Duodenal mucosa (tissue), 2 donors: ENCODE results near the gene ARHGAP18.

Experiments
- H3K27ac ChIP-seq: one replicate; pipeline ENCODE4 v1.7.0; 2013; ENCODE audit warnings: low read depth, low read length
- H3K27me3 ChIP-seq, 2 donors: one replicate each; pipeline ENCODE4 v1.7.0; 2013; ENCODE audit warnings: low read length in 2 of 2, control low read depth in 1 of 2; ENCODE audit not compliant: insufficient read depth in 2 of 2, control insufficient read depth in 1 of 2
- H3K36me3 ChIP-seq, 2 donors: one replicate each; pipeline ENCODE4 v1.7.0; 2013; ENCODE audit warnings: low read length in 2 of 2, control low read depth in 1 of 2; ENCODE audit not compliant: insufficient read depth in 2 of 2, control insufficient read depth in 1 of 2
- H3K4me1 ChIP-seq, 2 donors: one replicate each; pipeline ENCODE4 v1.7.0; 2013; ENCODE audit warnings: low read length in 2 of 2, control low read depth in 1 of 2; ENCODE audit not compliant: insufficient read depth in 2 of 2, control insufficient read depth in 1 of 2
- H3K4me3 ChIP-seq, 2 donors: one replicate each; pipeline ENCODE4 v1.7.0; 2013; ENCODE audit warnings: low read length in 2 of 2, low read depth in 1 of 2
- H3K9ac ChIP-seq, 2 donors: one replicate each; pipeline ENCODE4 v1.7.0; 2013; ENCODE audit warnings: low read length in 2 of 2, low read depth in 1 of 2
- H3K9me3 ChIP-seq, 2 donors: one replicate each; pipeline ENCODE4 v1.7.0; 2013; ENCODE audit warnings: low read length in 2 of 2, control low read depth in 1 of 2; ENCODE audit not compliant: control insufficient read depth in 1 of 2

Gene ARHGAP18

DNA sequence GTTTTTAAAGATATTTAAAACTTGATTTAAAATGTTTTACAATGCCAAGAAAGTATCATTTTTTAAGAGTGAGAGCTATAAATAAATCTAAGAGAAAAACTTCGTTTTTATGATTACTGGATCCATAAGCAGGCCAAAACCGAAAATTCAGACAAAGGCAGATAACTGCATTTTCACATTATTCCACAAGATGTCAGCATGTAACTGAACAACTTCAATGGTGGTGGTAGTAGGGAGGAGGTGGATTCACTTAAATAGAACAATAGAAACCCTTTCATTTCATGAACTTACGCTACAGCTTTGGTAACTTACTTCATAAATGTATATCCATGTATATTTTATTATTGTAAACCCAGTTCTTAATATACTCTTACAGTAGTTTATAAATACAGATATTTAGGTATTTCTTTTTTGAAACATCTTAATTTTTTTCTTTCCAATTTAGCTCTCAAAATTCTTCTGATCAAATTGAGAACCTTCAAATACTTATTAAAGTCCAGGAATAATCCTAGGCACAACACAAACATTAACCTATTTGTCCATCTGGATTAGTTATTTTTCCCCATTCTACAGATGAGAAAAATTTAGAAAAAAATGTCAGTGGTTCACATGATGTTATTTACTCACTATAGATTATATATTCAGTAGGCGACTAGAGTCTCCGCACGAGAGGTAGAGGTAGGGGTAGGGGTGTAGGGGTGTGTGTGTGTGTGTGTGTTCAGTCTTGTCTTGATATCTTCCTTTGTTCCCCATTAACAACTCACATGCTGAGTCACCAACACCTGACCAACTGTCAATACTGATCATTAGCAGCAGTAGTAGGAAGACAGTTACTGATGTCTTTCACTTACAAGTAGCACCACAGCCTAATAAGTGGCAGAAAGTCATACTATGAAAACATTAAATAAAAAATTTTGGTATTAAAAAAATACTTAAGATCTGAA, 111.5 kb downstream of the ARHGAP18 start:
- Histone ChIP-seq H3K9me3 (no peaks in the 10 kb centered on the region), H3K4me3 (no peak overlapping the region), H3K4me1 (no peaks in the 10 kb centered on the region), H3K9ac (no peak overlapping the region), H3K27me3 (no peaks in the 10 kb centered on the region), H3K27ac (no peak overlapping the region), H3K36me3 (peaks cover 5 to 11% of the 10 kb centered on the region in 2 donors)

DNA sequence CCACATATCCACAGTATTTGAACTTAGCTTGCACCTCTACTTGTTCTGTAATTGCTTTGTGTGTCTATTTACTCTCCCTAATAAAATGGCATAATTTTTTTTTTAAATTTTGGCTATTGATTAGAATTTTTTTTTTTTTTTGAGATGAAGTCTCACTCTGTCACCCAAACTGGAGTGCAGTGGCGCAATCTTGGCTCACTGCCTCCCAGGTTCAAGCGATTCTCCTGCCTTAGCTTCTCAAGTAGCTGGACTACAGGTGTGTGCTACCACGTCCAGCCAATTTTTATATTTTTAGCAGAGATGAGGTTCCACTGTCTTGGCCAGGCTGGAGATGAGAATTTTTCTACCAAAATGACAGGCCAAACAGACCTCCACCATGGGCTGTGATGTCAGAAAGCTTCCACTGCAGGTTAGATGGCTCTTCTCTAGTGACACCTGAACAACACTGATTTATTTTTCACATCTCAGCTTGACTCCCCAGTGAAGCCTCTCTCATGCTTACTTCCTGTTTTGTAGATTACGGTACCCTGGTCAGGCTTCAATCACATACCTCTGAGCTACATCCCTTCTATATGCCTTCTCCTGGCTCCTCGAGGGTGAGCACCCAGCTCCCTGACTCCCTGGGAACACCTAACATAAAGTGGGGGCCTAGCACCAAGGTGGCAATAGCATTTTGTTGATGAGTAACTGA, 112.8 kb downstream of the ARHGAP18 start:
- Histone ChIP-seq H3K27ac (no peak overlapping the region), H3K9ac (no peak overlapping the region), H3K9me3 (no peaks in the 10 kb centered on the region), H3K4me1 (no peaks in the 10 kb centered on the region), H3K4me3 (no peak overlapping the region), H3K27me3 (no peaks in the 10 kb centered on the region), H3K36me3 (peaks cover 12 to 16% of the 10 kb centered on the region in 2 donors)

DNA sequence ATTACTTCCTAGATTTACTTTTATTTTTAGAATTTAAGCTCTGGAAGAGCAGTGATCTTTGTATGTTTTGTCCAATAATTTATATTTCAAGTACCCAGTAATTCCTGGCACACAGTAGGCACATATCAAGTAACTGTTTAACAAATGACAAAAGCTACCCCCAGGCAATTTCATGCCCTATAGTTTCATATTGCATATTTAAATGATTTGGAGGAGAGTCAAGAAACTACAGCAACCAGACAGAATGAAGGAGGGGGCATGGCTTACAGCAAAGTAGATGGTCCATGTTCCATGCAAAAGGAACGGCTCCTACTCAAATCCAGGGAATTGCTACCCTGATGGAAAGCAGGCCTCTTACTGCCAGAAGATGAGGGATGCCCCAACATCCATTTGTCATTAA, 113.5 kb downstream of the ARHGAP18 start:
- H3K4me3 ChIP-seq: no peak overlapping the region
- H3K9ac ChIP-seq: no peak overlapping the region
- no peaks in the 10 kb centered on the region for H3K27me3 ChIP-seq
- H3K4me1 ChIP-seq: no peaks in the 10 kb centered on the region
- no peak overlapping the region for H3K27ac ChIP-seq
- H3K9me3 ChIP-seq: no peaks in the 10 kb centered on the region
- peaks cover 15 to 17% of the 10 kb centered on the region in 2 donors for H3K36me3 ChIP-seq

DNA sequence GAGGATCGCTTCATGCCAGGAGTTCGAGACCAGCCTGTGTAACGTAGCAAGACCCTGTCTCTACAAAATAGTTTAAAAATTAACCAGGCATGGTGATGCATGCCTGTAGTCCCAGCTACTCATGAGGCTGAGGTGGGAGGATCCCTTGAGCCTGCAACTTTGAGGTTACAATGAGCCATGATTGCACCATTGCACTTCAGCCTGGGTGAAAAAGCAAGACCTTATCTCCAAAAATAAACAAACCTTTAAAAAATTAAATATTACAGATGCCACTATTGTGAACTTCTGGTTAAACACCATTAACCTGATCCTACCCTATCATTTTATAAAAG, 116.8 kb downstream of the ARHGAP18 start:
- Histone ChIP-seq H3K4me1 (no peaks in the 10 kb centered on the region), H3K36me3 (peaks cover 19% of the 10 kb centered on the region in 2 donors), H3K9me3 (no peaks in the 10 kb centered on the region), H3K9ac (no peak overlapping the region), H3K27me3 (no peaks in the 10 kb centered on the region), H3K4me3 (no peak overlapping the region), H3K27ac (no peak overlapping the region)

DNA sequence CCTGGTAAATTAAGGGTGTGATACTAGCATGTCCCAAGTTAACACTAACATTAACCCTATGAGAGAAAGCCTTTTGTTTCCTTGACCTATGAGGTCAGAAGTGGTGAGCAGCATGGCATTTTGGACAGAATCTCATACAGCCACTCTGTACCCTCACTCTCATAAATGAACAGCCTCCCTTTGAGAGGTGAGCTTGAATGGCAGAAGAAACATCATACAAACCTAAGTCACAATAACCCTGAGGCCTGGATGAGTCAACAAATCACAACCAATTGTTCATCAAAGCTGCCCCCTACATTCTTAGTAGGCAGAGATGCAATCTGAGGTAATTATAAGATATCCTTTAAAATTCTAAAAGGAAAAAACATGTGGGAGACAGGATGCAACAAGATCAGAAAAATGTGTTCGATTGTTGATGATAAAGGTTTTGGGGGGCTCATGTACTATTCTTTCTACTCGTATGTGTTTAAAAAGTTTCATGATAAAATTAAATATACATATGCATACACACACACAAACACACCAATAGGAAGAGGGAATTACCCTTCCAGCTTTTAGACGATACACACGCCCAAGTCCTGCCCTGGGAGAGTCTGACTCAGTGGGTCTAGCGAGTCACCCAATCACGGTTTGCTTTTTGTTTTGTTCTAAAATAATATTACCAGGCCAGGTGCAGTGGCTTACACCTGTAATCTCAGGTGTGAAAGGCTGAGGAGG, 117.3 kb downstream of the ARHGAP18 start:
- Histone ChIP-seq H3K4me1 (no peaks in the 10 kb centered on the region), H3K9ac (no peak overlapping the region), H3K36me3 (peaks cover 19% of the 10 kb centered on the region in 2 donors), H3K9me3 (no peaks in the 10 kb centered on the region), H3K27me3 (no peaks in the 10 kb centered on the region), H3K27ac (no peak overlapping the region), H3K4me3 (no peak overlapping the region)

DNA sequence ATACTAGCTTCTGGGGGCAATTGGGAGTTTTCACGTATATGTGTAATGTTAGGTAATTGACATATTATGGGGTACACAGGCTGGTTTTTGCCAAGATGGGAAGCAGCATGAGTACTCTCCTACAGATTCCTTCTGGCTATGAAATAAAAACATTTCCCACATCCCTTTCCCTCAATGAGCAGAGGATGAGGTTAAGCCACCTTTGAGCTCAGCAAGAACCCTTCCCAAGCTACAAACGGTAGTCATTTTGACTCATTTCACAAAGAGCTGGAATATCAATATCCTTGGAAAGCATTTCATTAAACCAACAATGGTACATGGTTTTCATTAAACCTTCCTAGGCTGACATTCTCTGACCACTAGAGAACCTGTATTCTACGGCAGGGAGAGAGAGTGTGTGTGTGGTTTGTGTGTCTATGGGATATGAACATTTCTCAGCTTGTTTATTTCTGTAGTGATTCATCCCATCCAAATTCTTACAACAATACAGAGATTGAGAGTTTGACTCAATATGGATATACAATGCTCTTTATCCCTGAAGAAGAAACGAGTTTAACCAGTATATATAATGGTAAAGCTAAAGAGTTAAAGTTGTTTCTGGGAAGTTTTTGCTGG, 119.5 kb downstream of the ARHGAP18 start:
- Histone ChIP-seq H3K4me3 (no peak overlapping the region), H3K36me3 (peaks cover 15 to 23% of the 10 kb centered on the region in 2 donors), H3K27me3 (no peaks in the 10 kb centered on the region), H3K9ac (no peak overlapping the region), H3K27ac (no peak overlapping the region), H3K9me3 (no peaks in the 10 kb centered on the region), H3K4me1 (no peaks in the 10 kb centered on the region)

DNA sequence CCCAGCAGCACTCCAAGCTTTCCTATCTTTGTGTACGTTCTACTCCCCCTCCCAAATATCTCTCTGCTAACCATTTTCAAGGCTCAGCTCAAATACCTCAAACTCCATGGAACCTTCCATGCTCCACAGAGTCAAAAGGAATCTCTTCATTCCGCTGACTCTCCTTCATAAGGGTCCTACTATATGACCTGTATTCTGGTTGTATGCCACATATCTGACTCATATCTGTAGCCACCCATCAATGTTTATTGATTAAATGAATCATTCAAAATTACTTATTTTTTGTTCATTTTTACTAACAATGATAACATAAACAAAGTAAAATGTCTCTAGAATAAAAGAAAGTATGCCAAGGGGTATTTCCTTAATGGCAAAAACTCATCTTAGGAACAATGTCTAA, 123.2 kb downstream of the ARHGAP18 start:
- no peaks in the 10 kb centered on the region for H3K27me3 ChIP-seq
- H3K4me3 ChIP-seq: no peak overlapping the region
- H3K9ac ChIP-seq: no peak overlapping the region
- no peaks in the 10 kb centered on the region for H3K4me1 ChIP-seq
- H3K27ac ChIP-seq: no peak overlapping the region
- no peaks in the 10 kb centered on the region for H3K9me3 ChIP-seq
- H3K36me3 ChIP-seq: peaks cover 18 to 26% of the 10 kb centered on the region in 2 donors

DNA sequence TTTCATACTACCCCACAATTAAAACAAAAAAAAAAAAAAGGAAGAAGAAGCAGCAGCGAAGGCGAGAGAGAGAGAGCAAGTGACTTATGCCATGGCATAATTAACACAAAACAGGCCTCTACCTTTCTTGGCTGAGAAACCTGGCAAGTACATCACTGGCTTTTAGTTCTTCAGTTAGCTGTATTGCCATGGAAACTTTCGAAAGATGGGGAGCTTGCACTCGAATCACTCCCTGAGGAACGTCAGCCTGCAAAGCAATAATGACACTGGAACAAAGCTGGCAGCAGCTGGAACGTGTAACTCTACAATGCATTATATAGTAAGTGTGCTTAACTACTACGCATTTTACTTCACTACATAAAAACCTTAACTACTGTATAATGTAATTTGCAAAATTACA, 126.1 kb downstream of the ARHGAP18 start:
- Histone ChIP-seq H3K27me3 (no peaks in the 10 kb centered on the region), H3K4me3 (no peak overlapping the region), H3K27ac (no peak overlapping the region), H3K4me1 (no peaks in the 10 kb centered on the region), H3K9me3 (no peaks in the 10 kb centered on the region), H3K9ac (no peak overlapping the region), H3K36me3 (peaks cover 23 to 24% of the 10 kb centered on the region in 2 donors)

DNA sequence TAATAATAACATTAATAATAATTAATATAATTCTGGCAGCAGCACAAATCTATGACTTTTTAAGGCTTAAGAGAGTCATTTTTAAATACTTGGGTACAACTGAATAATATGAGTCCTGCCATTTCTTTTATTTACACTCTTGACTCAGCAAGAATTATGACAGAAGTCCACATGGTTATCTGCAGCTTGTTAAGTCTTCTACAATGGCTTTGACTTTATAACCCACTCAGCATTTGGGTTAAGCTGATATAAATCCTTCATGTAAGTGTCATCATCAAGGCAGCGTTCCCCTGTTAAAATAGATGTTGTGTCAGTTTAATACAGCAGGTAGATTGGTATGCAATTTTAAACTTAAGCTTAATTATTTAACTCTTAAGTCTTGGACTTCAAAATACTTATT, 131.7 kb downstream of the ARHGAP18 start:
- no peaks in the 10 kb centered on the region for H3K9me3 ChIP-seq
- H3K4me3 ChIP-seq: no peak overlapping the region
- no peaks in the 10 kb centered on the region for H3K4me1 ChIP-seq
- H3K36me3 ChIP-seq: peaks cover 17 to 27% of the 10 kb centered on the region in 2 donors
- no peak overlapping the region for H3K27ac ChIP-seq
- H3K9ac ChIP-seq: no peak overlapping the region
- H3K27me3 ChIP-seq: no peaks in the 10 kb centered on the region
